SU-DHL-6 (cell line): Measurements from ENCODE around the gene FGD4.

Source experiments
- H2AFZ ChIP-seq: fragments of 200-600 bp; sonication (generic); 2 replicates; pipeline ENCODE4 v1.6.1; 2014; ENCODE audit warnings: low read depth, mild to moderate bottlenecking, moderate library complexity, mixed read lengths, antibody characterized with exemption, low read length; ENCODE audit not compliant: severe bottlenecking
- H3F3A ChIP-seq: fragments of 200-600 bp; shearing (Covaris generic); 2 replicates; pipeline ENCODE4 v1.6.0; 2016; ENCODE audit warnings: antibody characterized with exemption, mild to moderate bottlenecking; ENCODE audit not compliant: insufficient read depth
- H3K27ac ChIP-seq: fragments of 200-600 bp; sonication (generic); 2 replicates; pipeline ENCODE4 v1.5.1; 2016; ENCODE audit warnings: low read depth, mild to moderate bottlenecking, low read length, moderate library complexity, mixed read lengths
- H3K27me3 ChIP-seq: fragments of 200-600 bp; sonication (generic), shearing (Covaris generic); 2 replicates; pipeline ENCODE4 v1.6.0; 2014; ENCODE audit warnings: mild to moderate bottlenecking, low read length
- H3K36me3 ChIP-seq: fragments of 200-600 bp; sonication (generic); 2 replicates; pipeline ENCODE4 v1.6.1; 2014; ENCODE audit warnings: mild to moderate bottlenecking, low read length, mixed read lengths
- H3K4me2 ChIP-seq: fragments of 300-600, 200-600 bp; shearing (Covaris generic), sonication (generic); 2 replicates; pipeline ENCODE4 v1.6.0; 2014; ENCODE audit warnings: low read length, low read depth, mild to moderate bottlenecking; ENCODE audit not compliant: poor library complexity, severe bottlenecking
- H3K4me3 ChIP-seq: fragments of 200-600 bp; sonication (generic); 2 replicates; pipeline ENCODE4 v1.5.1; 2014; ENCODE audit warnings: antibody characterized with exemption, low read length, mild to moderate bottlenecking, mixed read lengths; ENCODE audit not compliant: insufficient read depth, poor library complexity, severe bottlenecking
- H3K79me2 ChIP-seq: fragments of 200-600 bp; sonication (generic); 2 replicates; pipeline ENCODE4 v1.6.1; 2014; ENCODE audit warnings: mild to moderate bottlenecking, low read length, moderate library complexity; ENCODE audit not compliant: insufficient read depth
- H3K9ac ChIP-seq: fragments of 200-600 bp; sonication (generic); 2 replicates; pipeline ENCODE4 v1.7.0; 2014; ENCODE audit warnings: mild to moderate bottlenecking, low read length
- H3K9me2 ChIP-seq: fragments of 200-600 bp; sonication (generic); replicated peaks from 2 replicates; pipeline ENCODE4 v1.6.1; 2014; ENCODE audit warnings: low read length; ENCODE audit not compliant: insufficient read depth
- H3K9me3 ChIP-seq: fragments of 200-600 bp; sonication (generic); 2 replicates; pipeline ENCODE4 v1.6.1; 2014; ENCODE audit warnings: low read length, mixed read lengths; ENCODE audit not compliant: insufficient read depth
- H4K20me1 ChIP-seq: fragments of 200-600 bp; sonication (generic); 2 replicates; pipeline ENCODE4 v1.6.1; 2014; ENCODE audit warnings: low read depth, mild to moderate bottlenecking, antibody characterized with exemption, low read length, moderate library complexity, mixed read lengths
- CTCF ChIP-seq: fragments of 200-600 bp; sonication (generic); IDR thresholded peaks from one replicate; pipeline ENCODE4 v1.5.1; 2017; ENCODE audit warnings: antibody characterized with exemption, mild to moderate bottlenecking, low read length, moderate library complexity; ENCODE audit not compliant: insufficient read depth, poor library complexity, severe bottlenecking
- EZH2phosphoT487 ChIP-seq: fragments of 200-600 bp; sonication (generic), shearing (Covaris generic); conservative IDR thresholded peaks from 2 replicates; pipeline ENCODE4 v1.6.1; 2018; ENCODE audit warnings: mild to moderate bottlenecking, antibody characterized with exemption, low read length, moderate library complexity, mixed read lengths

The FGD4 gene

GRCh38 chr12:32549675-32550079, 150.3 kb downstream of the FGD4 start:
- TF ChIP-seq EZH2phosphoT487 = no peak
- H3K27ac ChIP-seq = no peak overlapping the region
- H4K20me1 ChIP-seq = no peaks in the 10 kb centered on the region
- H3K36me3 ChIP-seq = no peaks in the 10 kb centered on the region
- no peak overlapping the region for H3K4me3 ChIP-seq
- H3K9me3 ChIP-seq = no peaks in the 10 kb centered on the region
- no peaks in the 10 kb centered on the region for H3F3A ChIP-seq
- H3K9me2 ChIP-seq = no peaks in the 10 kb centered on the region
- H2AFZ ChIP-seq = no peak overlapping the region
- no peaks in the 10 kb centered on the region for H3K79me2 ChIP-seq
- no peak overlapping the region for H3K4me2 ChIP-seq
- H3K27me3 ChIP-seq = no peaks in the 10 kb centered on the region
- H3K9ac ChIP-seq = no peak overlapping the region

DNA sequence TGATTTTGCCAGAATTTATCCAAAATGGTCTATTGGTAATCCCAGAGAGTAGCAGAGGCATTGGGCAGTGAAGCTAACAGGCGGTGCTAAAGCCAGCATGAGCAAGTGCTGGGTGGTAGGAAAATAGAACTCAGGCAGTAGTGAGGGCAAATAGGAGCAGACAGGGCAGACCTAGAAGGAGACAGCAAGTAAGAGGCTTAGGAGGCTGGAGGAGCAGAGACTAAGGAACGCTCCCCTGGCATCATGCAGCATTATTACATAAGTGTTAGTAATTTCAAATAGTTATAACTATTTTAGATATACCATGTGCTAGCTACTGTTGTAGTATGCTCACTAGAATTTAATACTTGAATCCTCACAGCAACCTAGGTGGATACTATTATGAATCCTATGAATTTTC, 151.7 kb downstream of the FGD4 start:
- Histone ChIP-seq H3K79me2 (no peaks in the 10 kb centered on the region), H3K27ac (no peak overlapping the region), H2AFZ (no peak overlapping the region)

DNA sequence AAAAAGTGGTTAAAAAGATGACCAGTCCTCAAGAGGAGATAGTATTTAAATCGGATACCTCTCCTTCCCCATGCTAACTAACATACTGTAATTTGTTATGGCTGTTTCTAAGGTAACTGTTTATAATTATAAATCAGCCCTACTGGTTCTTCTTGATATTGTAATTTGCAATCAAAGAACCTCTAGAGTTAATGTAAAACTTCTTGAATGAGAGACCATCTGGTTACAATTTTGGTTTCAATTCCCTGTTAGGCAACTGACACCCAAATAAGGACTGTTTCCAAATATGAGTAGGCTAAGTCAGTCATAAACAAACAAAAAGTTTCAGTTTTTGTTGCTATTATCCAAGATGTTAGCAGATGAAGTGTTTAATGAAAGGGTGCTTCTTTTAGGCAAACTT, 159.5 kb downstream of the FGD4 start:
- no peak overlapping the region for H3K4me3 ChIP-seq
- no peaks in the 10 kb centered on the region for H3F3A ChIP-seq
- H3K9me2 ChIP-seq = no peaks in the 10 kb centered on the region
- no peak overlapping the region for H3K27ac ChIP-seq
- no peaks in the 10 kb centered on the region for H3K36me3 ChIP-seq
- no peaks in the 10 kb centered on the region for H4K20me1 ChIP-seq
- no peaks in the 10 kb centered on the region for H3K79me2 ChIP-seq
- no peak overlapping the region for H3K4me2 ChIP-seq
- no peak overlapping the region for H2AFZ ChIP-seq
- H3K9me3 ChIP-seq = no peaks in the 10 kb centered on the region
- no peaks in the 10 kb centered on the region for H3K27me3 ChIP-seq
- no peak for TF ChIP-seq EZH2phosphoT487
- TF ChIP-seq CTCF = no peak
- H3K9ac ChIP-seq = no peak overlapping the region

More for the DNA sequence above, 151.7 kb downstream of the FGD4 start:
- no peaks in the 10 kb centered on the region for H3K9me2 ChIP-seq
- H3K9me3 ChIP-seq = no peaks in the 10 kb centered on the region
- no peak overlapping the region for H3K4me2 ChIP-seq
- H3K4me3 ChIP-seq = no peak overlapping the region
- TF ChIP-seq CTCF (no peak), EZH2phosphoT487 (no peak)
- no peak overlapping the region for H3K9ac ChIP-seq
- H3F3A ChIP-seq = no peaks in the 10 kb centered on the region
- H4K20me1 ChIP-seq = no peaks in the 10 kb centered on the region
- H3K27me3 ChIP-seq = no peaks in the 10 kb centered on the region
- no peaks in the 10 kb centered on the region for H3K36me3 ChIP-seq

GRCh38 chr12:32559434-32559833, 160.1 kb downstream of the FGD4 start:
- Histone ChIP-seq H4K20me1 (no peaks in the 10 kb centered on the region), H3F3A (no peaks in the 10 kb centered on the region), H3K79me2 (no peaks in the 10 kb centered on the region), H3K36me3 (no peaks in the 10 kb centered on the region), H3K4me2 (no peak overlapping the region), H3K27me3 (no peaks in the 10 kb centered on the region), H3K9me3 (no peaks in the 10 kb centered on the region), H3K4me3 (no peak overlapping the region), H3K27ac (no peak overlapping the region), H3K9me2 (no peaks in the 10 kb centered on the region), H3K9ac (no peak overlapping the region), H2AFZ (no peak overlapping the region)
- TF ChIP-seq EZH2phosphoT487 = no peak
- TF ChIP-seq CTCF = no peak
